ENCODE results near the gene FARP2. TPM values are rescaled to one million over a fixed set of nuclear protein-coding genes. Genes with fewer than 3 reads are reported as not detected.

FARP2 gene
- total and polyA plus RNA-seq, 2 of the 13 experiments (the other 11 are each of a cell fraction or from before 2014, with no cell fraction given), result 28.0 to 45.4 TPM

DNA sequence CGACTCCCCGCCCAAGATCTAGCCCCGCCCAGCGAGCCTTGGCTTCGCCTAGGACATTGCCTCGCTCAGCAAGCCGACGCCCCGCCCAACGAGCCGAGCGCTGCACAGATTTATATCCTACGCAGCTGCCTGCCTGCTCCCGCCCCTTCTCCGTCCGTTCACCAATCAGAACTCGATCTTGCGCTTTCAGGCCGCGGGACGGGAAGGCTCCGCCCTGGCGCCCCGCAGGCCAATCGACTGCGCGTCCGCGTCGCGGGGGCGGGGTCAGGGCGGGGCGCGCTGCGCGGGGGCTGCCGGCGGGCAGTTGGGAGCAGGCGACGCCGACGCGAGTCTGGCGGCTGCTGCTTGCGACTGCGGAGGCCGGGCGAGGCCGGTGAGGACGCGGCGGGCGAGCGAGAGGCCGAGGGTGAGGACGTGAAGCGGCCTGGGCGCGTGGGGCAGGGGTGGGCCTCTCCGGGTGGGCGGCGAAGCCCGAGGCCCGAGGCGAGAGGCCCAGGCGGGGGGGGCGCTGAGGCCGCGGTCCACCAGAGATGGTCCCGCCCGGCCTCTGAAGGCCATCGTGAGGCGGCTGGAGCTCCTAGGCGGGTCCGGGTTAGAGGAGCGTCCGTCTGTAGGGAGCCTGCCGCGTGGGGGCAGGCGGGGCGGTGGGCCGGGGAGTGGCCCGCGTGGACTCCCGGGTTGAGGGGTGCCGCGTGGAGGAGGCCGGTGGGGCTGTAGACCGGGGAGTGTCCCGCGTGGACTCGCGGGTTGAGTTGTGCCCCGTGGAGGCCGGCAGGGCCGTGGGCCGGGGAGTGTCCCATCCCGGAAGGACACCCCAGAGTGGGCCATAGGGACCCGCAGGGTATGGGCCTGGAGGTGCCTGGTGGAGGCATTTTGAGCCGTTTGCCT is at the start of gene FARP2 (continued):
- TF ChIP-seq AKNA (CRISPR knock-in tag; IDR thresholded peaks at IDR 0.05; ENCODE audit: borderline replicate concordance) (no peak), ZNF747 (CRISPR knock-in tag; IDR thresholded peaks at IDR 0.05; ENCODE audit: borderline replicate concordance) (no peak; the same call in 1 of the 2 replicates), SAFB2 (CRISPR knock-in tag; IDR thresholded peaks at IDR 0.05; ENCODE audit: borderline replicate concordance, low read depth) (0 out of 2 replicates have a peak, but pooled peaks have one; percentile 39), ZNF337 (CRISPR knock-in tag; IDR thresholded peaks at IDR 0.05; ENCODE audit: borderline replicate concordance, low read depth) (no peak), KDM5A (IDR thresholded peaks at IDR 0.05; ENCODE audit: borderline replicate concordance, low read length) (peak; percentile 35; the same call in 1 of the 2 replicates), HHEX (CRISPR knock-in tag; IDR thresholded peaks at IDR 0.05) (no peak), THAP11 (CRISPR knock-in tag; IDR thresholded peaks at IDR 0.05) (peak; percentile 49), SMAD1 (CRISPR knock-in tag; IDR thresholded peaks at IDR 0.05; ENCODE audit: borderline replicate concordance, low read depth) (no peak), RBM39 (IDR thresholded peaks at IDR 0.05; ENCODE audit: low read depth, low read length, poor library complexity, severe bottlenecking) (no peak), PPARG (CRISPR knock-in tag; conservative IDR thresholded peaks at IDR 0.05) (no peak), ZNF24 (IDR thresholded peaks at IDR 0.05) (no peak), KAT2B (IDR thresholded peaks at IDR 0.05; ENCODE audit: borderline replicate concordance, low read depth, low read length) (no peak), ZNF12 (CRISPR knock-in tag; IDR thresholded peaks at IDR 0.05) (no peak), EP300 (IDR thresholded peaks at IDR 0.05; ENCODE audit: low read depth in 2 of 2, low read length in 2 of 2) (no peak), EP300 (CRISPR knock-in tag; IDR thresholded peaks at IDR 0.05; ENCODE audit: borderline replicate concordance) (no peak), ZNF720 (CRISPR knock-in tag; IDR thresholded peaks at IDR 0.05) (no peak), ZNF629 (CRISPR knock-in tag; conservative IDR thresholded peaks at IDR 0.05) (no peak), ZNF484 (CRISPR knock-in tag; IDR thresholded peaks at IDR 0.05; ENCODE audit: borderline replicate concordance, low read depth) (no peak), HOXA7 (CRISPR knock-in tag; IDR thresholded peaks at IDR 0.05) (no peak), NCOA1 (CRISPR knock-in tag; IDR thresholded peaks at IDR 0.05) (no peak), KLF12 (CRISPR knock-in tag; IDR thresholded peaks at IDR 0.05; ENCODE audit: borderline replicate concordance) (no peak)
- TF ChIP-seq, protein P1, sequence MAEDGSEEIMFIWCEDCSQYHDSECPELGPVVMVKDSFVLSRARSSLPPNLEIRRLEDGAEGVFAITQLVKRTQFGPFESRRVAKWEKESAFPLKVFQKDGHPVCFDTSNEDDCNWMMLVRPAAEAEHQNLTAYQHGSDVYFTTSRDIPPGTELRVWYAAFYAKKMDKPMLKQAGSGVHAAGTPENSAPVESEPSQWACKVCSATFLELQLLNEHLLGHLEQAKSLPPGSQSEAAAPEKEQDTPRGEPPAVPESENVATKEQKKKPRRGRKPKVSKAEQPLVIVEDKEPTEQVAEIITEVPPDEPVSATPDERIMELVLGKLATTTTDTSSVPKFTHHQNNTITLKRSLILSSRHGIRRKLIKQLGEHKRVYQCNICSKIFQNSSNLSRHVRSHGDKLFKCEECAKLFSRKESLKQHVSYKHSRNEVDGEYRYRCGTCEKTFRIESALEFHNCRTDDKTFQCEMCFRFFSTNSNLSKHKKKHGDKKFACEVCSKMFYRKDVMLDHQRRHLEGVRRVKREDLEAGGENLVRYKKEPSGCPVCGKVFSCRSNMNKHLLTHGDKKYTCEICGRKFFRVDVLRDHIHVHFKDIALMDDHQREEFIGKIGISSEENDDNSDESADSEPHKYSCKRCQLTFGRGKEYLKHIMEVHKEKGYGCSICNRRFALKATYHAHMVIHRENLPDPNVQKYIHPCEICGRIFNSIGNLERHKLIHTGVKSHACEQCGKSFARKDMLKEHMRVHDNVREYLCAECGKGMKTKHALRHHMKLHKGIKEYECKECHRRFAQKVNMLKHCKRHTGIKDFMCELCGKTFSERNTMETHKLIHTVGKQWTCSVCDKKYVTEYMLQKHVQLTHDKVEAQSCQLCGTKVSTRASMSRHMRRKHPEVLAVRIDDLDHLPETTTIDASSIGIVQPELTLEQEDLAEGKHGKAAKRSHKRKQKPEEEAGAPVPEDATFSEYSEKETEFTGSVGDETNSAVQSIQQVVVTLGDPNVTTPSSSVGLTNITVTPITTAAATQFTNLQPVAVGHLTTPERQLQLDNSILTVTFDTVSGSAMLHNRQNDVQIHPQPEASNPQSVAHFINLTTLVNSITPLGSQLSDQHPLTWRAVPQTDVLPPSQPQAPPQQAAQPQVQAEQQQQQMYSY (CRISPR knock-in tag; IDR thresholded peaks at IDR 0.05), result no peak

Measured in HepG2 (cell line).